ENCODE measurements around the gene PHEX.

The PHEX gene

DNA sequence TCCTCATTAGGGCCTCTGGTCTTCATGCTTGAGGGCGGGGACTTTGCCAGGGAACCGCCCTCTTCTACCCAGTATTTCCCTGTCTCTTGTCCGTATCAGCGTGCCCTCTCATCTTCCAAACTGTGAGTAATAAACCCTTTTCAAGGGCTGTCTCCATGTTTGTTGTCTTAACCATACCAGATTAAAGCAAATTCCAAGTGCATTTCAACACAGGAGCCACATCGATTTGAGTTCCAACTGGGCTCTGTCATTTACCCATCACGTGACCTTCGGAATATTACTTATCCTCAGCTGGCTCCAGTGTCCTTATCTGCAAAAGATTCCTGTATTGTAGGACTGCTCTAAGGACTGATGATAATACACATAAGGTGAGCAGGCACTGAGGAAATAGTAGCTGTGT, 6.4 kb upstream of the PHEX start:
- ATAC-seq = no peak
- TF ChIP-seq TOX (CRISPR knock-in tag; IDR thresholded peaks at IDR 0.05; ENCODE audit: borderline replicate concordance) (no peak), ZNF8 (CRISPR knock-in tag; IDR thresholded peaks at IDR 0.05) (no peak), ZFP30 (CRISPR knock-in tag; IDR thresholded peaks at IDR 0.05) (no peak), ZNF70 (CRISPR knock-in tag; IDR thresholded peaks at IDR 0.05) (no peak), CSDC2 (CRISPR knock-in tag; IDR thresholded peaks at IDR 0.05) (no peak), ZNF565 (CRISPR knock-in tag; conservative IDR thresholded peaks at IDR 0.05; ENCODE audit: low read depth) (no peak), ZFP3 (CRISPR knock-in tag; IDR thresholded peaks at IDR 0.05) (no peak), RARB (CRISPR knock-in tag; IDR thresholded peaks at IDR 0.05) (no peak), TCF4 (CRISPR knock-in tag; IDR thresholded peaks at IDR 0.05; ENCODE audit: borderline replicate concordance) (no peak), BACH2 (CRISPR knock-in tag; IDR thresholded peaks at IDR 0.05; ENCODE audit: borderline replicate concordance) (no peak), ESRRG (CRISPR knock-in tag; IDR thresholded peaks at IDR 0.05) (no peak), GLIS3 (CRISPR knock-in tag; IDR thresholded peaks at IDR 0.05) (no peak), SNAI2 (CRISPR knock-in tag; IDR thresholded peaks at IDR 0.05) (no peak), ZC3H10 (CRISPR knock-in tag; IDR thresholded peaks at IDR 0.05) (no peak)
- TF ChIP-seq, protein P1, sequence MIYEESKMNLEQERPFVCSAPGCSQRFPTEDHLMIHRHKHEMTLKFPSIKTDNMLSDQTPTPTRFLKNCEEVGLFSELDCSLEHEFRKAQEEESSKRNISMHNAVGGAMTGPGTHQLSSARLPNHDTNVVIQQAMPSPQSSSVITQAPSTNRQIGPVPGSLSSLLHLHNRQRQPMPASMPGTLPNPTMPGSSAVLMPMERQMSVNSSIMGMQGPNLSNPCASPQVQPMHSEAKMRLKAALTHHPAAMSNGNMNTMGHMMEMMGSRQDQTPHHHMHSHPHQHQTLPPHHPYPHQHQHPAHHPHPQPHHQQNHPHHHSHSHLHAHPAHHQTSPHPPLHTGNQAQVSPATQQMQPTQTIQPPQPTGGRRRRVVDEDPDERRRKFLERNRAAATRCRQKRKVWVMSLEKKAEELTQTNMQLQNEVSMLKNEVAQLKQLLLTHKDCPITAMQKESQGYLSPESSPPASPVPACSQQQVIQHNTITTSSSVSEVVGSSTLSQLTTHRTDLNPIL (CRISPR knock-in tag; IDR thresholded peaks at IDR 0.05; ENCODE audit: low read depth) = no peak
- TF ChIP-seq, protein P2, sequence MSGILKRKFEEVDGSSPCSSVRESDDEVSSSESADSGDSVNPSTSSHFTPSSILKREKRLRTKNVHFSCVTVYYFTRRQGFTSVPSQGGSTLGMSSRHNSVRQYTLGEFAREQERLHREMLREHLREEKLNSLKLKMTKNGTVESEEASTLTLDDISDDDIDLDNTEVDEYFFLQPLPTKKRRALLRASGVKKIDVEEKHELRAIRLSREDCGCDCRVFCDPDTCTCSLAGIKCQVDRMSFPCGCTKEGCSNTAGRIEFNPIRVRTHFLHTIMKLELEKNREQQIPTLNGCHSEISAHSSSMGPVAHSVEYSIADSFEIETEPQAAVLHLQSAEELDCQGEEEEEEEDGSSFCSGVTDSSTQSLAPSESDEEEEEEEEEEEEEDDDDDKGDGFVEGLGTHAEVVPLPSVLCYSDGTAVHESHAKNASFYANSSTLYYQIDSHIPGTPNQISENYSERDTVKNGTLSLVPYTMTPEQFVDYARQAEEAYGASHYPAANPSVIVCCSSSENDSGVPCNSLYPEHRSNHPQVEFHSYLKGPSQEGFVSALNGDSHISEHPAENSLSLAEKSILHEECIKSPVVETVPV (CRISPR knock-in tag; IDR thresholded peaks at IDR 0.05) = no peak
- TF ChIP-seq, protein P3, sequence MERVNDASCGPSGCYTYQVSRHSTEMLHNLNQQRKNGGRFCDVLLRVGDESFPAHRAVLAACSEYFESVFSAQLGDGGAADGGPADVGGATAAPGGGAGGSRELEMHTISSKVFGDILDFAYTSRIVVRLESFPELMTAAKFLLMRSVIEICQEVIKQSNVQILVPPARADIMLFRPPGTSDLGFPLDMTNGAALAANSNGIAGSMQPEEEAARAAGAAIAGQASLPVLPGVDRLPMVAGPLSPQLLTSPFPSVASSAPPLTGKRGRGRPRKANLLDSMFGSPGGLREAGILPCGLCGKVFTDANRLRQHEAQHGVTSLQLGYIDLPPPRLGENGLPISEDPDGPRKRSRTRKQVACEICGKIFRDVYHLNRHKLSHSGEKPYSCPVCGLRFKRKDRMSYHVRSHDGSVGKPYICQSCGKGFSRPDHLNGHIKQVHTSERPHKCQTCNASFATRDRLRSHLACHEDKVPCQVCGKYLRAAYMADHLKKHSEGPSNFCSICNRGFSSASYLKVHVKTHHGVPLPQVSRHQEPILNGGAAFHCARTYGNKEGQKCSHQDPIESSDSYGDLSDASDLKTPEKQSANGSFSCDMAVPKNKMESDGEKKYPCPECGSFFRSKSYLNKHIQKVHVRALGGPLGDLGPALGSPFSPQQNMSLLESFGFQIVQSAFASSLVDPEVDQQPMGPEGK (CRISPR knock-in tag; IDR thresholded peaks at IDR 0.05; ENCODE audit: borderline replicate concordance) = no peak
- TF ChIP-seq, protein P4, sequence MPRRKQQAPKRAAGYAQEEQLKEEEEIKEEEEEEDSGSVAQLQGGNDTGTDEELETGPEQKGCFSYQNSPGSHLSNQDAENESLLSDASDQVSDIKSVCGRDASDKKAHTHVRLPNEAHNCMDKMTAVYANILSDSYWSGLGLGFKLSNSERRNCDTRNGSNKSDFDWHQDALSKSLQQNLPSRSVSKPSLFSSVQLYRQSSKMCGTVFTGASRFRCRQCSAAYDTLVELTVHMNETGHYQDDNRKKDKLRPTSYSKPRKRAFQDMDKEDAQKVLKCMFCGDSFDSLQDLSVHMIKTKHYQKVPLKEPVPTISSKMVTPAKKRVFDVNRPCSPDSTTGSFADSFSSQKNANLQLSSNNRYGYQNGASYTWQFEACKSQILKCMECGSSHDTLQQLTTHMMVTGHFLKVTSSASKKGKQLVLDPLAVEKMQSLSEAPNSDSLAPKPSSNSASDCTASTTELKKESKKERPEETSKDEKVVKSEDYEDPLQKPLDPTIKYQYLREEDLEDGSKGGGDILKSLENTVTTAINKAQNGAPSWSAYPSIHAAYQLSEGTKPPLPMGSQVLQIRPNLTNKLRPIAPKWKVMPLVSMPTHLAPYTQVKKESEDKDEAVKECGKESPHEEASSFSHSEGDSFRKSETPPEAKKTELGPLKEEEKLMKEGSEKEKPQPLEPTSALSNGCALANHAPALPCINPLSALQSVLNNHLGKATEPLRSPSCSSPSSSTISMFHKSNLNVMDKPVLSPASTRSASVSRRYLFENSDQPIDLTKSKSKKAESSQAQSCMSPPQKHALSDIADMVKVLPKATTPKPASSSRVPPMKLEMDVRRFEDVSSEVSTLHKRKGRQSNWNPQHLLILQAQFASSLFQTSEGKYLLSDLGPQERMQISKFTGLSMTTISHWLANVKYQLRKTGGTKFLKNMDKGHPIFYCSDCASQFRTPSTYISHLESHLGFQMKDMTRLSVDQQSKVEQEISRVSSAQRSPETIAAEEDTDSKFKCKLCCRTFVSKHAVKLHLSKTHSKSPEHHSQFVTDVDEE (CRISPR knock-in tag; IDR thresholded peaks at IDR 0.05) = no peak

DNA sequence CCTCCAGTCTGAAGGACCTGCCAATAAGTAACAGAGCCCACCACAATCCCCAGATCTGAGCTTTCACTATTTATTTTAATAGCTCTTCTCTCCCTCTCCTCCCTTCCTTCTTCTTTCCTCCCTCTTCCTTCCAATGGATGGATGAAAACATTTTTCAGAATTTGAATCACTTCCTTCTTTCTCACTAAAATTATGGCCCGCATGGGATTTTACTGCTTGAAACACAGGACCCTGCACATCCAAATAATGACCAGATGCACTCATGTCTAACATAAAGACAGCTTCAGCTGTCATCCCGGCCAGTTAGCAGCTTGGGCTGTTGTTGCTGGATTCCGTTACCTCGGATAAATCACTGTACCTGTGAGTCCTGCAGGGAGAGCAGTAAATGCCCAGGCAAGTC, 5.4 kb upstream of the PHEX start:
- no peak for ATAC-seq
- TF ChIP-seq CSDC2 (CRISPR knock-in tag; IDR thresholded peaks at IDR 0.05) (no peak), ZNF8 (CRISPR knock-in tag; IDR thresholded peaks at IDR 0.05) (no peak), ZFP30 (CRISPR knock-in tag; IDR thresholded peaks at IDR 0.05) (no peak), GLIS3 (CRISPR knock-in tag; IDR thresholded peaks at IDR 0.05) (no peak), ZNF565 (CRISPR knock-in tag; conservative IDR thresholded peaks at IDR 0.05; ENCODE audit: low read depth) (no peak), OSR1 (CRISPR knock-in tag; IDR thresholded peaks at IDR 0.05) (no peak)

DNA sequence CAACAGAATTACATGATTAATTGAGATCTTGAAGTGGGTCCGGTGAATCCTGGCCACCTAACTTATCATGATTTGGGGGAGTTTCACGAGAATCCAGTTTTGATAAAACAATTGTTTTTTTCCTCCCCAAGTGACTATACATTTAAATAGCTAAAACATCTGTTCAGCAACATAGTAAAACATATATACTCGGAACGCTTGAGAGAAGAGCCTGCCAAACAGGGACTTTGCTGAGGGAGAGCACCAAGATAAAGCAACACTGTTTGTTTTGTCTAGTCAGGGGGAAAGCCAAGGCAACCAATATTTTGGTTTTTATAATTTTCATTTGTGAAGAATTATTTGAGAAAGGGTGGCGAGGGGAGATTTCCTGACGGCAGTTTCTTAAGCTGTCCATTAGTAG, 381 bp downstream of the PHEX start:
- no peak for TF ChIP-seq BACH2 (CRISPR knock-in tag; IDR thresholded peaks at IDR 0.05; ENCODE audit: borderline replicate concordance)
- no peak for TF ChIP-seq ZFP30 (CRISPR knock-in tag; IDR thresholded peaks at IDR 0.05)
- TF ChIP-seq, protein P4 (CRISPR knock-in tag; IDR thresholded peaks at IDR 0.05) = no peak
- TF ChIP-seq GLIS3 (CRISPR knock-in tag; IDR thresholded peaks at IDR 0.05) = no peak
- no peak for TF ChIP-seq ZNF565 (CRISPR knock-in tag; conservative IDR thresholded peaks at IDR 0.05; ENCODE audit: low read depth)
- TF ChIP-seq ESRRG (CRISPR knock-in tag; IDR thresholded peaks at IDR 0.05) = no peak
- no peak for TF ChIP-seq ZNF70 (CRISPR knock-in tag; IDR thresholded peaks at IDR 0.05)
- TF ChIP-seq ISL1 (CRISPR knock-in tag; IDR thresholded peaks at IDR 0.05) = no peak
- ATAC-seq = no peak
